Measurements from ENCODE around the gene DNAJC2.
"Not testable (repeated sequence)": the region's sequence is repeated elsewhere in the genome, so short reads cannot be mapped to it uniquely, and the experiment has no call there.

Gene DNAJC2

DNA sequence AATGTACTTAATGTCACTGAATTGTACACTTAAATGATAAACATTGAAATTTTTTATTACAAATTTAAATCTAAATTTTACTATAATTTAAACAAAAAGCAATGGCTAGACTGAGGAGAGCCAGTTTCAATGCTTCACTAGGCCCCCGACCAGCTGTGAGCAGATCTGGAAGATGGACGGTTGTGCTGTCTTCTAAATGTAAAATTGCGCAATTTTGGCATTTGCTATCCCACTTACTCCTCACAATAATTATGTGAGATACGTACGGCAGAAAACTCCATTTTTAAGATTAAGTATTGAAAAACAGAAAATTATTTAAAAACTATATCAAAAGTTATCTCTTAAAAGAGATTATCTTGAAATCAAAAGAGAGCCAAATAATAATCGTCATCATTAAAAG, 71.2 kb downstream of the DNAJC2 start:
- not testable (repeated sequence) for DNase-seq (ENCODE audit: low read depth in 2 of 2)

DNA sequence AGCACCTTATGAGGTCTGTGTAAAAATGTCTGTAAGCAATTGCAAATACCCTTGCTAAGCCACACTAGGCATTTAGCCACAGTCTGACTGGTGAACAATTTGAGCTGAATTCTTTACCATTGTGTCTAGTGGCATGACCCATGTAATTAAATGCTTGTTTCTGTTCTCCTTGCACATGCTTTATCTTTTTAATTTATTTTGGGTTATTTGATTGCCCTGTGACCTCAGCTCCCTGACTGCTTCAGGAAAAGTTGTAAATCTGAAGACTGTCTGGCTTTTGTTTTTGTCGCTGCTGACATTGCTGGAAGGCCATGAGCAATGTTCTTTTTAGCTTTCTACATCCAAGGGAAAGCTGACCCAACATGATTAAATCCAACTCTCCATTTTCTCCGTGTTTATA, 78.3 kb downstream of the DNAJC2 start:
- not testable (repeated sequence) for DNase-seq (ENCODE audit: low read depth in 2 of 2)

DNA sequence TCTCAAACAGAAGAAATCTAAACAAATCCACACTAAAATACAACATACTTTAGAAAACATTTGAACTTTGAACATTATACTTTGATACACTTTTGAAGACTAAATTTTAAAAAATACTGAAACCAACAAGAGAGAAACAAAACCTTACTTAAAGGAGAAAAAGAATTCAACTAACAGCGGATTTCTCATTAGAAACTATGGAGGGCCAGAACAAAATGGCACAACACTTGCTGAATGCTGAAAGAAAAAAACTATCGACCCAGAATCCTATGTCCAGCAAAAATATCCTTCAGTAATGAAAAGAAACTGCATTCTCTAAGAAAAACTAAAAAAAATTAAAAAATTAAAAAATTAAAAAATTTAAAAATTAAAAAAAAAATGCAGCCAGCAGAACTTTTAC, 80.5 kb downstream of the DNAJC2 start:
- DNase-seq (ENCODE audit: low read depth in 2 of 2): not testable (repeated sequence)
